Ovary (tissue), 9 donors: ENCODE results near the gene TCP11L1. TPM values are rescaled to one million over a fixed set of nuclear protein-coding genes. Genes with fewer than 3 reads are reported as not detected.

Source experiments
- DNase-seq, 5 donors: peaks; one replicate each; pipeline ENCODE4 v3.0.0-alpha.2; 2019 to 2020
- H3K27ac ChIP-seq, 2 donors: fragments of 200-600 bp; one replicate each; pipeline versions ENCODE4 v1.5.1 to v1.8.0; 2019 to 2022
- H3K27me3 ChIP-seq: fragments of 200-600 bp; one replicate; pipeline ENCODE4 v1.8.0; 2022
- H3K36me3 ChIP-seq: fragments of 200-600 bp; sonication (generic); one replicate; pipeline ENCODE4 v1.5.1; 2019
- H3K4me1 ChIP-seq: one replicate; pipeline ENCODE4 v1.8.1; 2013; ENCODE audit warnings: mild to moderate bottlenecking, moderate library complexity; ENCODE audit not compliant: insufficient read depth
- H3K4me3 ChIP-seq: fragments of 200-600 bp; sonication (generic); one replicate; pipeline ENCODE4 v1.5.1; 2017
- H3K9me3 ChIP-seq, 2 donors: fragments of 200-600 bp in 1 of 2; sonication (generic) in 1 of 2; one replicate each; pipeline versions ENCODE4 v1.5.1 to v1.8.1; 2013 to 2019; ENCODE audit warnings: mild to moderate bottlenecking in 1 of 2, moderate library complexity in 1 of 2
- CTCF ChIP-seq, 3 donors: fragments of 450-650 bp in 2 of 3; fragments of 200-600 bp in 1 of 3; IDR thresholded peaks; one replicate each; pipeline versions ENCODE4 v1.5.1 to v1.8.0; 2016 to 2022; ENCODE audit warnings: antibody characterized with exemption in 3 of 3, mild to moderate bottlenecking in 1 of 3
- EP300 ChIP-seq: sonication (generic); formaldehyde crosslinking; IDR thresholded peaks from one replicate; pipeline ENCODE4 v1.6.1; 2017; ENCODE audit warnings: antibody characterized with exemption
- POLR2A ChIP-seq: fragments of 450-650 bp; IDR thresholded peaks from one replicate; pipeline ENCODE4 v1.6.1; 2017; ENCODE audit warnings: antibody characterized with exemption, mild to moderate bottlenecking, moderate library complexity
- WGBS, 3 donors: extraction: QIAGEN DNeasy Blood & Tissue Kit in 1 of 3; methylation state at CpG; one replicate each; pipeline versions ENCODE4 v1.1.5 to v1.1.7; 2013 to 2017; 5-methylcytosine and 5-hydroxymethylcytosine counted together
- intact Hi-C, 4 donors: fragments of 100-400 bp; cut with DNase I; formaldehyde crosslinking; loops; one replicate each; pipeline versions ENCODE4 v1.11.0 to v1.15.1; 2022 to 2023
- polyA plus RNA-seq, 2 donors: library from polyadenylated mRNA; stranded (reverse); fragments of 200-250 nt in 1 of 2; fragments of 350-450 nt in 1 of 2; fragmentation: Illumina TruSeq in 1 of 2; extraction: RNeasy Lipid Tissue Mini Kit (QIAGEN cat#74804) in 1 of 2; gene quantifications; one replicate each; pipeline ENCODE4 v1.2.3, GENCODE V29; 2013 to 2014
- total RNA-seq, 7 donors: library from RNA; depleted of rRNA in 2 of 7; stranded (reverse); fragments of >200 nt in 2 of 7; fragmentation: NEBNext Ultra II Directional in 3 of 7; extraction: Animal tissue kit (Norgen Biotek cat#: 25700) in 3 of 7; gene quantifications; one replicate each; pipeline versions ENCODE4 v1.1.0 to v1.2.4, GENCODE V29; 2016 to 2023
- donor health status: DM: no; HTN: no; CAD: no; lungs with moderate emphysema.
- donor health status: DM: no; HTN: no; CAD: no.
- donor health status: Bipolar disorder and iron deficiency.
- donor health status: DM: yes; HTN: yes; CAD: no.
- donor health status: DM: no; HTN: no; CAD: no.
- donor health status: DM: yes; HTN: yes; CAD: no.

The TCP11L1 gene
- total and polyA plus RNA-seq, 9 donors, result 4.4 to 23.4 (median 14.3) TPM

- no peak for TF ChIP-seq CTCF (IDR thresholded peaks at IDR 0.05)
- no peaks in the 10 kb centered on the region for H3K27me3 ChIP-seq
- H3K4me3 ChIP-seq, result no peak overlapping the region
- H3K4me1 ChIP-seq, result no peaks in the 10 kb centered on the region
- no peak overlapping the region for H3K27ac ChIP-seq
- no peaks in the 10 kb centered on the region for H3K9me3 ChIP-seq
- DNase-seq, result no peak
- H3K36me3 ChIP-seq, result no peaks in the 10 kb centered on the region
- intact Hi-C loops, result no loop called here
These were observed 16.0 kb downstream of the TCP11L1 start for GRCh38 chr11:33055375-33055774.

GRCh38 chr11:33057284-33057683 is 17.9 kb downstream of the TCP11L1 start:
- no peak for DNase-seq
- no peak for TF ChIP-seq EP300
- intact Hi-C loops, result no loop called here
- Histone ChIP-seq H3K4me1 (no peaks in the 10 kb centered on the region), H3K4me3 (no peak overlapping the region), H3K27ac (no peak overlapping the region), H3K9me3 (no peaks in the 10 kb centered on the region), H3K27me3 (no peaks in the 10 kb centered on the region), H3K36me3 (no peaks in the 10 kb centered on the region)
- 98 to 100% (median 100%) methylated on average over 1 of the region's 1 CpG for WGBS, 3 donors

GRCh38 chr11:33059331-33060007 is 20.1 kb downstream of the TCP11L1 start:
- Histone ChIP-seq H3K27ac (no peak overlapping the region), H3K36me3 (no peaks in the 10 kb centered on the region), H3K4me3 (no peak overlapping the region), H3K27me3 (no peaks in the 10 kb centered on the region), H3K4me1 (no peaks in the 10 kb centered on the region), H3K9me3 (no peaks in the 10 kb centered on the region)
- DNase-seq, result no peak
- 85 to 91% (median 87%) methylated on average over 5 of the region's 5 CpGs for WGBS, 3 donors
- intact Hi-C loops, result loop anchor here in 2 of 4 donors (10.0 kb wide), 1 partner anchor 95 kb away; no protein-coding TSS in a partner anchor
- TF ChIP-seq CTCF (IDR thresholded peaks at IDR 0.05) (no peak), POLR2A (no peak), EP300 (no peak)

GRCh38 chr11:33060271-33060670 is 20.9 kb downstream of the TCP11L1 start:
- H3K27me3 ChIP-seq, result no peaks in the 10 kb centered on the region
- H3K9me3 ChIP-seq, result no peaks in the 10 kb centered on the region
- intact Hi-C loops, result loop anchor here in 2 of 4 donors (10.0 kb wide), 1 partner anchor 95 kb away; no protein-coding TSS in a partner anchor
- TF ChIP-seq CTCF (IDR thresholded peaks at IDR 0.05) (no peak), POLR2A (no peak), EP300 (no peak)
- no peak overlapping the region for H3K4me3 ChIP-seq
- no peaks in the 10 kb centered on the region for H3K36me3 ChIP-seq
- no peak overlapping the region for H3K27ac ChIP-seq
- DNase-seq, result no peak
- no peaks in the 10 kb centered on the region for H3K4me1 ChIP-seq
- WGBS, 3 donors, result 85 to 88% (median 86%) methylated on average over 3 of the region's 3 CpGs

GRCh38 chr11:33062137-33062536 is 22.8 kb downstream of the TCP11L1 start:
- Histone ChIP-seq H3K27ac (no peak overlapping the region), H3K4me1 (no peaks in the 10 kb centered on the region), H3K4me3 (no peak overlapping the region), H3K9me3 (no peaks in the 10 kb centered on the region), H3K36me3 (no peaks in the 10 kb centered on the region), H3K27me3 (no peaks in the 10 kb centered on the region)
- intact Hi-C loops, result loop anchor here in 2 of 4 donors (10.0 kb wide), 1 partner anchor 97 kb away; no protein-coding TSS in a partner anchor
- no peak for DNase-seq
- 64 to 77% (median 71%) methylated on average over 5 of the region's 5 CpGs for WGBS, 3 donors
- TF ChIP-seq EP300 (no peak), CTCF (IDR thresholded peaks at IDR 0.05) (no peak), POLR2A (no peak)
